Fibroblast of lung (primary cell): Measurements from ENCODE around the gene FHL3. TPM values are rescaled to one million over a fixed set of nuclear protein-coding genes. Genes with fewer than 3 reads are reported as not detected.
A peak's percentile ranks its signal among the peaks of the same experiment; 100 is the strongest.

Experiments
- DNase-seq, 2 donors: peaks; one replicate each; pipeline versions ENCODE4 v3.0.0 to v3.0.0-alpha.2; 2010; ENCODE audit warnings: low read depth in 2 of 2
- H2AFZ ChIP-seq: 2 replicates; pipeline ENCODE4 v1.5.1; 2012; ENCODE audit warnings: low read length, control low read depth, inconsistent platforms
- H3K27ac ChIP-seq: 2 replicates; pipeline ENCODE4 v1.5.1; 2011; ENCODE audit warnings: low read length, control low read depth; ENCODE audit not compliant: insufficient read depth
- H3K27me3 ChIP-seq: 2 replicates; pipeline ENCODE4 v1.5.1; 2011; ENCODE audit warnings: mild to moderate bottlenecking, low read length; ENCODE audit not compliant: control insufficient read depth, insufficient read depth
- H3K36me3 ChIP-seq: 2 replicates; pipeline ENCODE4 v1.5.1; 2011; ENCODE audit warnings: low read length; ENCODE audit not compliant: control insufficient read depth, insufficient read depth
- H3K4me1 ChIP-seq: 2 replicates; pipeline ENCODE4 v1.5.1; 2011; ENCODE audit warnings: low read length; ENCODE audit not compliant: control insufficient read depth, insufficient read depth; ENCODE audit errors: extremely low read depth
- H3K4me2 ChIP-seq: 2 replicates; pipeline ENCODE4 v1.5.1; 2011; ENCODE audit warnings: low read length, control low read depth; ENCODE audit not compliant: insufficient read depth; ENCODE audit errors: extremely low read depth
- H3K4me3 ChIP-seq, 4 experiments: fragments of 200-600 bp in 1 of 4; sonication (generic) in 1 of 4; replicated peaks in 1 of 4; 2 replicates each; pipeline ENCODE4 v1.5.1; 2011 to 2016; ENCODE audit warnings: low read length in 4 of 4, low read depth in 3 of 4, mild to moderate bottlenecking in 3 of 4, control low read depth in 2 of 4, inconsistent platforms in 1 of 4, mixed read lengths in 1 of 4; ENCODE audit not compliant: insufficient read depth in 1 of 4; ENCODE audit errors: control extremely low read depth in 1 of 4
- H3K79me2 ChIP-seq: 2 replicates; pipeline ENCODE4 v1.5.1; 2012; ENCODE audit warnings: mild to moderate bottlenecking, low read length, inconsistent platforms; ENCODE audit not compliant: control insufficient read depth, insufficient read depth
- H3K9ac ChIP-seq: 2 replicates; pipeline ENCODE4 v1.5.1; 2011; ENCODE audit warnings: mild to moderate bottlenecking, low read length, control low read depth; ENCODE audit not compliant: insufficient read depth
- H3K9me3 ChIP-seq: 2 replicates; pipeline ENCODE4 v1.5.1; 2012; ENCODE audit warnings: low read depth, low read length; ENCODE audit not compliant: control insufficient read depth, insufficient read depth
- H4K20me1 ChIP-seq: 2 replicates; pipeline ENCODE4 v1.5.1; 2011; ENCODE audit warnings: low read length; ENCODE audit not compliant: control insufficient read depth, insufficient read depth; ENCODE audit errors: extremely low read depth
- EZH2 ChIP-seq: IDR thresholded peaks from 2 replicates; pipeline ENCODE4 v1.5.1; 2012; ENCODE audit warnings: low read length, control low read depth, mild to moderate bottlenecking; ENCODE audit errors: missing control alignments
- polyA plus RNA-seq, 2 donors: library from polyadenylated mRNA; depleted of rRNA in 1 of 2; stranded (reverse) in 1 of 2; unstranded in 1 of 2; fragments of >200 nt; gene quantifications; 2 replicates each; pipeline ENCODE4 v1.2.1, GENCODE V29; 2011 to 2012; ENCODE audit warnings: missing spikeins in 1 of 2
- total RNA-seq: library from RNA; depleted of rRNA; stranded (reverse); fragments of >200 nt; gene quantifications from 2 replicates; pipeline ENCODE4 v1.2.1, GENCODE V29; 2014
- TF ChIP-seq, protein P1 (sequence below), 2 donors: IDR thresholded peaks in 1 of 2; conservative IDR thresholded peaks in 1 of 2; 1 replicate in 1 of 2; 2 replicates in 1 of 2; pipeline ENCODE4 v1.5.1; 2011 to 2012; ENCODE audit warnings: low read length in 2 of 2, control low read depth in 1 of 2, inconsistent platforms in 1 of 2, low read depth in 1 of 2, mild to moderate bottlenecking in 1 of 2

The FHL3 gene
- total and polyA plus RNA-seq, 2 donors (not counting 1 experiment from before 2014, with no cell fraction given): 13.9 to 25.0 TPM

DNA sequence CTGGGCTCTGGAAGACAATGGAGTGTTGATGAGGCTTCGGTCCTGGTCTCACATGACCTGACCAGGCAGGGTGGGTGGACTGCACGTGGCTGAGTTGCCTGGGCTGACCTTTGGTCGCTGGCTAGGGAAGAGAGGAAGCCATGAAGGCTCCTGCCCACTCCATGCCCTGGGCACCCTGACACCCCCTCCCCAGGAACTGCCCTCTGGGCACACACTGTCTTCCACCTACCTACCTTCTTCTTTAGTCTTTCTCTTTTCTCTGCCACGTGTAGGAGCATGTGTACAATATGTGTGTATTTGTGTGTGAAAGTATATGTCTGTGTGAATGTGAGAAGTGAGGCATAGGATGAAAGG, 26.2 kb upstream of the FHL3 start:
- Histone ChIP-seq H4K20me1 (no peaks in the 10 kb centered on the region), H3K27me3 (no peaks in the 10 kb centered on the region), H3K4me1 (peaks cover 16% of the 10 kb centered on the region), H3K9ac (no peak overlapping the region), H3K79me2 (no peaks in the 10 kb centered on the region), H3K36me3 (no peaks in the 10 kb centered on the region), H2AFZ (no peak overlapping the region), H3K4me3 (no peak overlapping the region), H3K27ac (no peak overlapping the region), H3K9me3 (no peaks in the 10 kb centered on the region), H3K4me2 (no peak overlapping the region)
- TF ChIP-seq, protein P1, sequence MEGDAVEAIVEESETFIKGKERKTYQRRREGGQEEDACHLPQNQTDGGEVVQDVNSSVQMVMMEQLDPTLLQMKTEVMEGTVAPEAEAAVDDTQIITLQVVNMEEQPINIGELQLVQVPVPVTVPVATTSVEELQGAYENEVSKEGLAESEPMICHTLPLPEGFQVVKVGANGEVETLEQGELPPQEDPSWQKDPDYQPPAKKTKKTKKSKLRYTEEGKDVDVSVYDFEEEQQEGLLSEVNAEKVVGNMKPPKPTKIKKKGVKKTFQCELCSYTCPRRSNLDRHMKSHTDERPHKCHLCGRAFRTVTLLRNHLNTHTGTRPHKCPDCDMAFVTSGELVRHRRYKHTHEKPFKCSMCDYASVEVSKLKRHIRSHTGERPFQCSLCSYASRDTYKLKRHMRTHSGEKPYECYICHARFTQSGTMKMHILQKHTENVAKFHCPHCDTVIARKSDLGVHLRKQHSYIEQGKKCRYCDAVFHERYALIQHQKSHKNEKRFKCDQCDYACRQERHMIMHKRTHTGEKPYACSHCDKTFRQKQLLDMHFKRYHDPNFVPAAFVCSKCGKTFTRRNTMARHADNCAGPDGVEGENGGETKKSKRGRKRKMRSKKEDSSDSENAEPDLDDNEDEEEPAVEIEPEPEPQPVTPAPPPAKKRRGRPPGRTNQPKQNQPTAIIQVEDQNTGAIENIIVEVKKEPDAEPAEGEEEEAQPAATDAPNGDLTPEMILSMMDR (conservative IDR thresholded peaks at IDR 0.05 in 1 of 2, IDR thresholded peaks at IDR 0.05 in 1 of 2; ENCODE audit: low read depth in 1 of 2, low read length in 2 of 2): no peak
- no peak for TF ChIP-seq EZH2
- no peak for DNase-seq

DNA sequence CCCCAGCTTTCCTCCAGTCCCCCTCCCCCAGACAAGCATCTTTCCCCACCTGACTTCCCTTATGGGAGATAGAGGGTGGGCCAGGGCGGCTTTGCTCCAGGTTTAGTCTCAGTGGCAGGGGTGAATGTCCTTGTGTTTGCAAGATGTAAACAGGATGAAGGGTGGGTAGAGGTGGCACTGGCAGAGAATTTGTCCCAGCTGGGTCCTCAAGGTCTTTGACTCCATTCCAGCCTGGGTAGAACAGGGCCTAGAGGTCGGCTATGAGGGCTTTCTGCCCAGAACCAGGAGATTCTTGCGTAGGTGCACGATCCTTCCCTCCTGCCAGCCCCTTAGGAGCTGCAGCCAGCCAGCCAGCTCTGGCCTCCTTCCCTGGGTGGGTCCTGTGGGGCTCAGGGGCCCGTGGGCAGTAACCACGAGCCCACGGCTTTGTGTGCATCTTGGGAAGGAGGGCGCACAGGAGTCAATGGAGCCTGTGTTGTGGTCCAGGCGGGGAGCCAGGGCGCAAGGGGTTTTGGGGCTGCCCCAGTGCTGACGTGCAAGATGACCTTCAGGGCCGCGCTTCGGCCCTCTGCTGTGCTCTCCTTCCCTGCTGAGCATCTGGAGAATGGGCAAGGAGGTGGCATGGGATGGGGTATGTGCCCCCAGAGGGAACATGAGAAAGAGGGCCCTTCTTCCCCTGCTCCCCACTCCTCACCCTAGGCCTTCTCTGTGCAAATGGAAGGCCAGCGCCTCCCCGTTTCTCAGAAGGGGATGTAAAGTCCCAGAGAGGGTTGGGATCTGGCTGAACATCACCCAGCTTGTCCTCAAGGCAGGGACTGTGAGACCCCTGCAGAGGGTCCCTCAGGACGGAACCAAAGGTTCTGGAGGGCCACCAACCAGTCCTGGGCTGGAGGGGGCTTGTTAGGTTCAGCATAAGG, 25.5 kb upstream of the FHL3 start:
- Histone ChIP-seq H3K9me3 (no peaks in the 10 kb centered on the region), H2AFZ (no peak overlapping the region), H3K27ac (no peak overlapping the region), H3K36me3 (peaks cover 1% of the 10 kb centered on the region), H3K79me2 (no peaks in the 10 kb centered on the region), H4K20me1 (no peaks in the 10 kb centered on the region), H3K4me3 (no peak overlapping the region), H3K27me3 (no peaks in the 10 kb centered on the region), H3K4me2 (peak overlapping the region; percentile 64), H3K9ac (no peak overlapping the region), H3K4me1 (peaks cover 16% of the 10 kb centered on the region)
- no peak for TF ChIP-seq EZH2
- TF ChIP-seq, protein P1 (conservative IDR thresholded peaks at IDR 0.05 in 1 of 2, IDR thresholded peaks at IDR 0.05 in 1 of 2; ENCODE audit: low read depth in 1 of 2, low read length in 2 of 2): no peak
- DNase-seq: no peak

DNA sequence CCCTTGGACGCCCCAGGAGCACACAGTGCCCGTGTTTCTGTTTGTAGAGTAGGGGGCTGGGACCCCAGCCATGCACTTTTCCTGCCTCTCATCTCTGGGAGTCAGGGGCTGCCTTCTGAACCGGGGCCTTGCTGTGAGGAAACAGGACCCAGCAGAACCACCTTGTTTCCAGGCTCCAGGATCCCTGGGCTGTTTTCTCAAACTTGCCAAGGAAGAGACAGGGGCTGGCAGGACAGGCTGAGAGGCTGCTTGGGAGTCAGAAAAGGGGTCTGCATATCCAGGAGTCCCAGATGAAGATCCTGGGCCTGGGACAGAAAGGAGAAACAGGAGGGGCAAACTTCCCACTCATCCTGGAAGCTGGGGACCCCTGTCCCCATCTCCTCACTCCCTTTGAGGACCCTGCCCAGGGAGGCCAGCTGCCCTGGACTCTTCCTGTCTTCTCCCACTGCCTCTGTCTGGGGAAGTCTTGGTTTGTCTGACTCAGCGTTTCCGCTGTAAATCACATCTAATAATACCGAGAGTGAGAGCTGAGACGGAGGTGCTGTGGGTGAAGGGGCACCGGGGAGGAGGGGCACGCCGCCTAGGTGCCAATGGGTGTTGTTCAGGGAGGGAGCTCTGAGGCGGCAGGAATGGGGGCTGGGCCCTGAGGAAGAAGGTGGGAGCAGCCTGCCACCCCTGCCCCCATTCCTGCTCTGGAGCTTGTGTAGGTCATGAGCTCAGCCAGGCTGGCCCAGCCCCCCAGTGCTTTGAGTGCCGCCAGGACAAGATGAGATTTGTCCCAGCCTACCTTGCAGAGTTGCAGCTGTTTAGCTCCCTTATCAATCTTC, 24.6 kb upstream of the FHL3 start:
- no peaks in the 10 kb centered on the region for H4K20me1 ChIP-seq
- H3K27ac ChIP-seq: peak overlapping the region; percentile 54
- DNase-seq: peak; percentile 57 to 78
- H3K79me2 ChIP-seq: no peaks in the 10 kb centered on the region
- TF ChIP-seq, protein P1 (conservative IDR thresholded peaks at IDR 0.05 in 1 of 2, IDR thresholded peaks at IDR 0.05 in 1 of 2; ENCODE audit: low read depth in 1 of 2, low read length in 2 of 2): no peak
- no peak for TF ChIP-seq EZH2
- H3K36me3 ChIP-seq: peaks cover 7% of the 10 kb centered on the region
- peak overlapping the region; percentile 7 for H3K9ac ChIP-seq
- H3K4me3 ChIP-seq: no peak overlapping the region
- no peaks in the 10 kb centered on the region for H3K27me3 ChIP-seq
- H3K4me1 ChIP-seq: peaks cover 16% of the 10 kb centered on the region
- H3K4me2 ChIP-seq: peak overlapping the region; percentile 64
- H2AFZ ChIP-seq: no peak overlapping the region
- H3K9me3 ChIP-seq: no peaks in the 10 kb centered on the region
